HG03064 (cell line): ENCODE results near the gene TRMT112.

Experiments used
- ATAC-seq: cut with Tn5 transposase; IDR thresholded peaks from one replicate; pipeline ENCODE4 v1.9.1; 2021; ENCODE audit warnings: low read depth; ENCODE audit not compliant: unreplicated experiment

Gene TRMT112

GRCh38 chr11:64296830-64297698 is 20.3 kb downstream of the TRMT112 start:
- no peak for ATAC-seq

- no peak for ATAC-seq
Measured at GRCh38 chr11:64296236-64296635, 21.1 kb downstream of the TRMT112 start.

GRCh38 chr11:64295760-64296159 is 21.6 kb downstream of the TRMT112 start:
- ATAC-seq = no peak

GRCh38 chr11:64294774-64295173 is 22.6 kb downstream of the TRMT112 start:
- no peak for ATAC-seq

- ATAC-seq = no peak
Measured at GRCh38 chr11:64292460-64293254, 24.7 kb downstream of the TRMT112 start.

GRCh38 chr11:64291752-64292459 is 25.5 kb downstream of the TRMT112 start:
- no peak for ATAC-seq

GRCh38 chr11:64291262-64291751 is 26.1 kb downstream of the TRMT112 start, which contains the start of gene KCNK4:
Gene KCNK4 (plus strand): TSS chr11:64291302. CDS start chr11:64293019, 1,717 bp downstream.
- no peak for ATAC-seq

- ATAC-seq = no peak
Measured at GRCh38 chr11:64290352-64291261, 26.8 kb downstream of the TRMT112 start.

GRCh38 chr11:64289002-64289564 is 28.3 kb downstream of the TRMT112 start:
- ATAC-seq = no peak

- no peak for ATAC-seq
Measured at GRCh38 chr11:64288353-64288750, 29.0 kb downstream of the TRMT112 start.

GRCh38 chr11:64287676-64288352 is 29.5 kb downstream of the TRMT112 start:
- no peak for ATAC-seq

GRCh38 chr11:64286801-64287159 is 30.6 kb downstream of the TRMT112 start:
- ATAC-seq = no peak

GRCh38 chr11:64285885-64286800 is 31.2 kb downstream of the TRMT112 start:
- no peak for ATAC-seq

GRCh38 chr11:64284962-64285884 is 32.1 kb downstream of the TRMT112 start, which contains the start of gene GPR137:
Gene GPR137 (plus strand): TSS chr11:64285848. CDS start chr11:64286525, 677 bp downstream.
- ATAC-seq = peak; percentile 58

- peak; percentile 50 for ATAC-seq
Measured at GRCh38 chr11:64284048-64284961, 33.1 kb downstream of the TRMT112 start, which contains the start of gene BAD. Gene BAD (minus strand): TSS chr11:64284665. CDS start chr11:64284368, 297 bp downstream.
